GM11168 (cell line): Measurements from ENCODE around the gene SLC25A23.

Experiments used
- in situ Hi-C: fragments of 300-500 bp; cut with MboI; formaldehyde crosslinking; loops from one replicate; pipeline ENCODE4 v1.12.0; 2022; ENCODE audit warnings: low sequenced_read_pairs; ENCODE audit not compliant: unreplicated experiment

SLC25A23 gene

DNA sequence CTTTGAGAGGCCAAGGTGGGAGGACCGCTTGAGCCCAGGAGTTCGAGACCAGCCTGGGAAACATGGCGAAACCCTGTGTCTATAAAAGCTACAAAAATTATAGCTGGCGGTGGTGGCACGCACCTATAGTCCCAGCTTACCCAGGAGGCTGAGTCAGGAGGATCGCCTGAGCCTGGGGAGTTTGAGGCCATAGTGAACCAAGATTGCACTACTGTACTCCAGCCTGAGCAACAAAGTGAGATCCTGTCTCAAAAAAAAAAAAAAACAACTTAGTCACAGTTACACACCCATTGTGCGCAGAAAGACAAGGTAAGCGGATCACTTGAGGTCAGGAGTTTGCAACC lies 22.7 kb upstream of the SLC25A23 start:
- in situ Hi-C loops = no loop called here

- in situ Hi-C loops = no loop called here
These were observed 22.1 kb upstream of the SLC25A23 start, which contains the start of gene DENND1C for GRCh38 chr19:6481541-6482342. Gene DENND1C, minus strand, starts transcription at chr19:6481787. Its CDS starts 92 bp downstream, at chr19:6481695.

- in situ Hi-C loops = no loop called here
These were observed 21.3 kb upstream of the SLC25A23 start for GRCh38 chr19:6480848-6481415.

DNA sequence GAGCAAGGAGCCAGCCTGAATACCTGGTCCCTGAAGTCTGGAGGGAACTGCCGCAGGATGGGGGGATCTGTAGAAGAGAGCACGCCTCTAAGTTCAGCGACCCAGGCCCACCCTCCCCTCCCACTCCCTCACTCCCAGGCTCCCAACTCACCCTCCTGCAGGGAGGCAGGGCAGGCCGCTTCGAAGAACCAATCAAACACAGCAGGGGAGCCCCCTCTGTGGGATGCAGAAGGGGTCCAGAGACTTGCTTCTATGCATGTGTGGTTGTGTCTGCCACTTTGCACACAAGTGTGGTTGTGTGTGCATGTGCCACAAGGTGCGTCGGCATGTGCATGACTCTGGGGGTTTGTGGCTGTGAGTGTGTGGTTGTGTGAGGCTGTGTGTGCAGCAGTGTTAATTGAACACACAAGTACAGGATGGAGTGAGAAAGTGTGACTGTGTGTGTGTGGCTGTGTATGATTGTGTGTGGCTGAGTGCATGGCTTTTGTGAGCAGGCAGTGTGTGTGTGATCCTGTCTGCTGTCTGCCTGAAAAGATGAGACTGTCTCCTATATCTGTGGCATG lies 20.3 kb upstream of the SLC25A23 start:
- in situ Hi-C loops = no loop called here

GRCh38 chr19:6478815-6479214 lies 19.2 kb upstream of the SLC25A23 start:
- in situ Hi-C loops = no loop called here

GRCh38 chr19:6476896-6477431 lies 17.4 kb upstream of the SLC25A23 start:
- in situ Hi-C loops = no loop called here

GRCh38 chr19:6476155-6476895 lies 16.7 kb upstream of the SLC25A23 start:
- in situ Hi-C loops = no loop called here

DNA sequence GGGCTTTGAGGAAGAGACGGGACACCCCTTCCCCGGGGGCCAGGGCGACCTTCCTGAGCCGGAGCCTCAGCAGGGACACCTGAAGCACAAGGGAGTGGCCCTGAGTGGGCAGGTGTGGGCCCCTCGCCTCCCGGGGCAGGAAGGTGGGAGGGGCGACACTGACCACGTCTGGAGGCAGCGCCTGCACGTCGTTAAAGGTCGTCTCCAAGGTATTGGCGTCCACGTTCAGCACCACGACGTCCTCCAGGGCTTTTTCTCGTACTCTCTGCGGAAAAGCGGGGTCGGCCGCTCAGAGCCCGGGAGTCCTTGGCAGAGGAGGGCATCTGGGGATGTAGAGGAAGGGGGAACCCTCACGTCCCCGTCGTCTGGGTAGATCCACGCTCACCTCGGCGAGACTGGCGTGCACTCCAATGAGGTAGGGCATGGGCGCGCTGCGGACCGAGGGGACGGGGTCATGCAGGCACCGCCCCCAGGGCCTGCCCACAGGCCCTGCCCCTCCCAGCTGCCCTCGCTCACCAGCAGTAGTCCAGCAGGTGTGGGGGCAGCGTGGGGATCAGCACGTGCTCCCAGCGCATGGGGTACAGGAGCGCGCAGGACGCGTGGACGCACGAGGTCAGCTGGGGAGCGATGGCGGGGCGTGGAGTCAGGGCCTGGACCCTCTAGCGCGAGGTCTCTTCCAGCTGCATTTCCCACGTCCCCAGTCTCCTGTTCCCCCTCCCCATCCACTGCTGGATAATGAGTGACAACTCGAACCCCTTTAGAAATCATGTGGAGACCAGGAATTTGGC lies 15.9 kb upstream of the SLC25A23 start:
- in situ Hi-C loops = no loop called here

DNA sequence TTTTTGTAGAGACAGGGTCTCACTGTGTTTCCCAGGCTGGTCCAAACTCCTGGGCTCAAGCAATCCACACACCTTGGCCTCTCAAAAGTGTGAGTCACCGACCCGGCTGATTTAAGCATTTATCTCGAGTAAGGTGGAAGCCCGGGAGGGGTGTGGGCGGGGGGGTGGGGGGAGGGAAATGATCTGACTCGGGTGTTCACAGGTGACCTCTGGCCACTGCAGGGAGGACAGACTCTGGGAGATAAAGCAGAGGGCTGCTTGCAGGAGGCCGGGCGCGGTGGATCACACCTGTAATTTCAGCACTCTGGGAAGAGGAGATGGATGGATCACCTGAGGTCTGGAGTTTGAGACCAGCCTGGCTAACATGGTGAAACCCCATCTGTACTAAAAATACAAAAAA lies 14.1 kb upstream of the SLC25A23 start:
- in situ Hi-C loops = no loop called here

- in situ Hi-C loops = no loop called here
These were observed 13.1 kb upstream of the SLC25A23 start for GRCh38 chr19:6472713-6473112.

DNA sequence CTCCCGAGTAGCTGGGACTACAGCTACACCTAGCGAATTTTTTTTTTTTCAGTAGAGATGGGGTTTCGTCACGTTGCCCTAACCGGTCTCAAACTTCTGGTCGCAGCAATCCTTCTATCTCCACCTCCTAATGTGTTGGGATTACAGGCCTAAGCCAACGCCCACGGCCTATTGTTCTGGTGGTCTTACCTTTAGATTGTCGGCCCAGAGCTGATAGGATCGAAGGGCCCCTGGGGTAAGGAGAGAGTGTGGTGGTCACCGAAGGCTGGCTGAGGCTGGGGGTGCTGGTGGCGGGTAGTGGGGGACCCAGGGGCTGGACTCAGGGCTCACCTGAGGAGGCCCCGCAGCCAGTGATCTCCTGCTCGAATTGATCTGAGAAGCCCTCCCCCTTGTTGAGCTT lies 11.5 kb upstream of the SLC25A23 start:
- in situ Hi-C loops = no loop called here

- in situ Hi-C loops = no loop called here
These were observed 10.6 kb upstream of the SLC25A23 start for GRCh38 chr19:6470173-6470572.

DNA sequence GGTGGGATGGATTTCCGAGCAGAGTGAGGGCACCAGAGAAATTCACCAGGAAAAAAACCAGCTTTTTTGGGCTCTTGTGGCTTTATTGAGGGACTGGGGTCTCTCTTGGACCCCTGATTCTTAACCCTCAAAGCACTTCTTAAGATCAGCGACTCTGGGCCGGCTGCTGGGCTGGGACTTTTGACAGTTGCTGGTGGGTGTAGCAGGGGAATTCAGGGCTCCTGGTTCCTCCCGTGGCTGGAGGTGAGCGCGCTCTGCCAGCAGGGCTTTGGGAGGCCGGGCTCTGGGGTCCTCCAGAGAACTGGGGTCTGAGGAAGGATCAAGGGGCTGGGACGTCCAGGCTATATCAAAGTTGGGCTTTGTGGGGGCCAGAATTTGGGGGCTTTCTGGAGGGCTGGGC lies 7.8 kb upstream of the SLC25A23 start:
- in situ Hi-C loops = no loop called here

GRCh38 chr19:6466526-6467248 lies 7.1 kb upstream of the SLC25A23 start:
- in situ Hi-C loops = no loop called here

DNA sequence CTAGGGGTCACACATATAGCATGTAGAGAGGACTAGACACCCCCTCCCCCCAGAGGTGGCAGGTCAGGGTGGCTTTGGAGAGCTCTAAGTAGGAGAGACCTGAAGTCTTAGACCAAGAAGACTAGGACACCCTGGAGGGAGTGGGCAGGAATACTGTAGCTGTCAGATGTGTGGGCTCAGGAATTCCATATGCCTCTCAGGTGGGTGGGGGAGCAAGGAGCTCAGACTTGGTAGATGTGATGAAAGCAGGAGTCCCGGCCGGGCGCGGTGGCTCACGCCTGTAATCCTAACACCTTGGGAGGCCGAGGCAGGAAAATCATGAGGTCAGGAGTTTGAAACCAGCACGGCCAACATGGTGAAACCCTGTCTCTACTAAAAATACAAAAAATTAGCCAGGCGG lies 6.1 kb upstream of the SLC25A23 start:
- in situ Hi-C loops = no loop called here

GRCh38 chr19:6465006-6465405 lies 5.4 kb upstream of the SLC25A23 start:
- in situ Hi-C loops = no loop called here

DNA sequence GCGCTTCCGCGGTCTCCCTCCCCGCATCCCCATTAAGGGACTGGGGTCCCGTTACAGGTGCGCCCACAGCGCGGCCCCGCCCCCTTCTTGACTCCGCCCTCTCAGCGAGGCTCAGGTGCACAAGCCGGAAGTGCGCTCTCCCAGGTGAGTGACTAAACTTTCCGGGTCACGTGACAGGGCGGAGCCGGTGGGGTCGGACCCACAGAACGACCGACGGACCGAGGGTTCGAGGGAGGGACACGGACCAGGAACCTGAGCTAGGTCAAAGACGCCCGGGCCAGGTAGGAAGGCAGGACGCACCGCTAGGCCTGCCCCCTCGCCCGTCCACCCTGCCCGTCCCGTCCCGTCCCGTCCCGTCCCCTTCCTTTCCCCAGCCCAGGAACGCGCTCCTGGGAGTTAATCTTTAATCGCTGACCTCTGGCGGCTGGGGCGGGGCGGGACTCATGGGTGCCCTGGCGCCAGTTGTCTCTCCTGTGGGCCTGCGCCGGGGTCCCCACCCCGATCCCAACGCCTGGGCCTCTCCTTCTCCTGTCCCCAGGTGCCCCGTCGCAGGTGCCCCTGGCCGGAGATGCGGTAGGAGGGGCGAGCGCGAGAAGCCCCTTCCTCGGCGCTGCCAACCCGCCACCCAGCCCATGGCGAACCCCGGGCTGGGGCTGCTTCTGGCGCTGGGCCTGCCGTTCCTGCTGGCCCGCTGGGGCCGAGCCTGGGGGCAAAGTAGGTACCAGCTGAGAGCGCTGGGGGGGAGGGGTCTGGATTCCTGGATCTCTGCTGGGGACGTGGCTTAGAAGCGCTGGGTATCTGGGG lies 4.7 kb upstream of the SLC25A23 start, which contains the start of gene CRB3:
Gene CRB3 (plus strand): TSS at position 202 of the 804 bp plus-strand sequence. CDS start 431 bp downstream, at position 633.
- in situ Hi-C loops = no loop called here

DNA sequence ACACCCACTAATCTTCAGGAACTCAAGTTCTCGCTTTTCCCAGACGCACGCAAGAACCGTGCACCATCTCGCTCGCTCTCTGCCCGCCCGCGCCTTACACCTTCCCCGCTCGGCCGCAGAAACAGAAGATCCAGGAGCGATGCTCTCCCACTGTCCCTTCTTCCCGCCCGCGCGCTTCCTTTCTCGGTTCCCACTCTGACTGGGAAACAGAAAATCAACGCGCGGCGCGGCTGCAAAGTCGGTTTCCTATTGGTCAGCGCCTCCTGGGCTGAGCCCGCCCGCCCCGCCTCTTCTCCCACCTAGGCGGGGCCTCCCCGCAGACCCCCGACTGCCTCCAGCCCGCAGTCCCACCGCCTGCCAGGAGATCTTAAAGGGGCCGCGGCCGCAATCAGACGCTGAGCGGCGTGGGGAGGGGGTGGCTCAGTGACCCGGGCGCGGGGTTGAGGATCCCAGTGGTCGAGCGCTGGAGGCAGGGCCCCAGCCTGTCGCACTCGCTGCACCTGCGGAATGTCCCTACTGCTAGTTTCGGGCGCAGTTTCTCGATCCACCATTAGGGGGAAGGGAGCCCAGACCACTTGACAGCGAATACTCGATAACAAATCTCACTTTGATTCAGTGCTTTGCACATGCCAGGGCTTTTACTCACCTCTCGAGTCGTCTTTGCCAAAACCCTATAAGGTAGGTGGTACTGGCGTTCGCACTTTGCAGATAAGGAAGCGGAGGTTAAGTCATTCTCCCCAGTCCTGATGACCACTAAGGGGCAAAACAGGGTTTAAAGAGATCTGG lies 700 bp upstream of the SLC25A23 start:
- in situ Hi-C loops = no loop called here
